22Rv1 (cell line): ENCODE data around the gene MINDY4.

Experiments
- ZFX ChIP-seq: fragments of 450-650 bp; IDR thresholded peaks from 2 replicates; pipeline ENCODE4 v1.6.1; 2017; ENCODE audit warnings: antibody characterized with exemption, borderline replicate concordance
- TF ChIP-seq, protein P1 (sequence below): fragments of 450-650 bp; IDR thresholded peaks from 2 replicates; pipeline ENCODE4 v1.5.1; 2017; ENCODE audit warnings: mild to moderate bottlenecking

- TF ChIP-seq, protein P1, sequence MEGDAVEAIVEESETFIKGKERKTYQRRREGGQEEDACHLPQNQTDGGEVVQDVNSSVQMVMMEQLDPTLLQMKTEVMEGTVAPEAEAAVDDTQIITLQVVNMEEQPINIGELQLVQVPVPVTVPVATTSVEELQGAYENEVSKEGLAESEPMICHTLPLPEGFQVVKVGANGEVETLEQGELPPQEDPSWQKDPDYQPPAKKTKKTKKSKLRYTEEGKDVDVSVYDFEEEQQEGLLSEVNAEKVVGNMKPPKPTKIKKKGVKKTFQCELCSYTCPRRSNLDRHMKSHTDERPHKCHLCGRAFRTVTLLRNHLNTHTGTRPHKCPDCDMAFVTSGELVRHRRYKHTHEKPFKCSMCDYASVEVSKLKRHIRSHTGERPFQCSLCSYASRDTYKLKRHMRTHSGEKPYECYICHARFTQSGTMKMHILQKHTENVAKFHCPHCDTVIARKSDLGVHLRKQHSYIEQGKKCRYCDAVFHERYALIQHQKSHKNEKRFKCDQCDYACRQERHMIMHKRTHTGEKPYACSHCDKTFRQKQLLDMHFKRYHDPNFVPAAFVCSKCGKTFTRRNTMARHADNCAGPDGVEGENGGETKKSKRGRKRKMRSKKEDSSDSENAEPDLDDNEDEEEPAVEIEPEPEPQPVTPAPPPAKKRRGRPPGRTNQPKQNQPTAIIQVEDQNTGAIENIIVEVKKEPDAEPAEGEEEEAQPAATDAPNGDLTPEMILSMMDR = no peak
- TF ChIP-seq ZFX = no peak
Measured at GRCh38 chr7:30733691-30734090, 37.5 kb upstream of the MINDY4 start.
